BE2C (cell line): ENCODE measurements around the gene CD68.

Experiments
- DNase-seq: peaks from one replicate; pipeline ENCODE4 v3.0.0-alpha.2; 2020
- H3K27me3 ChIP-seq: fragments of 250-450 bp; sonication (Bioruptor Pico); 2 replicates; pipeline ENCODE4 v1.5.1; 2020; ENCODE audit warnings: mild to moderate bottlenecking
- H3K36me3 ChIP-seq: fragments of 250-450 bp; sonication (Bioruptor Pico); 2 replicates; pipeline ENCODE4 v1.5.1; 2020; ENCODE audit warnings: mild to moderate bottlenecking
- H3K4me1 ChIP-seq: fragments of 250-450 bp; sonication (Bioruptor Pico); 2 replicates; pipeline ENCODE4 v1.5.1; 2020
- H3K4me3 ChIP-seq: 2 replicates; pipeline ENCODE4 v1.5.1; 2011; ENCODE audit warnings: low read depth, low read length
- H3K9me3 ChIP-seq: fragments of 250-450 bp; sonication (Bioruptor Pico); 2 replicates; pipeline ENCODE4 v1.5.1; 2020
- CTCF ChIP-seq: IDR thresholded peaks from 2 replicates; pipeline ENCODE4 v1.5.1; 2012; ENCODE audit warnings: mild to moderate bottlenecking, low read depth, low read length

The CD68 gene

GRCh38 chr17:7558544-7559319, 20.7 kb upstream of the CD68 start, which contains the start of gene TNFSF13:
Gene TNFSF13 (plus strand): TSS chr17:7558750. CDS start chr17:7559040, 290 bp downstream.
- Histone ChIP-seq H3K4me1 (no peaks in the 10 kb centered on the region; the same call in 1 of the 2 replicates), H3K4me3 (no peak within 1 kb of the TSS), H3K36me3 (no peaks in the 10 kb centered on the region), H3K9me3 (no peaks in the 10 kb centered on the region), H3K27me3 (no peaks in the 10 kb centered on the region)
- no peak for DNase-seq
- TF ChIP-seq CTCF = no peak

- no peak for TF ChIP-seq CTCF
- no peaks in the 10 kb centered on the region for H3K27me3 ChIP-seq
- H3K36me3 ChIP-seq = peaks cover 6% of the 10 kb centered on the region; the same call in 1 of the 2 replicates
- no peaks in the 10 kb centered on the region; the same call in 1 of the 2 replicates for H3K4me1 ChIP-seq
- no peak overlapping the region for H3K4me3 ChIP-seq
- DNase-seq = no peak
- H3K9me3 ChIP-seq = no peaks in the 10 kb centered on the region
Measured at GRCh38 chr17:7559320-7560171, 19.9 kb upstream of the CD68 start.

GRCh38 chr17:7560172-7561027, 19.0 kb upstream of the CD68 start:
- DNase-seq = no peak
- Histone ChIP-seq H3K9me3 (no peaks in the 10 kb centered on the region), H3K4me1 (no peaks in the 10 kb centered on the region; the same call in 1 of the 2 replicates), H3K4me3 (no peak overlapping the region), H3K36me3 (peaks cover 9% of the 10 kb centered on the region), H3K27me3 (no peaks in the 10 kb centered on the region)
- peak; percentile 14; the same call in 1 of the 2 replicates for TF ChIP-seq CTCF

- H3K4me1 ChIP-seq = no peaks in the 10 kb centered on the region; the same call in 1 of the 2 replicates
- peak; percentile 82 for DNase-seq
- H3K27me3 ChIP-seq = no peaks in the 10 kb centered on the region
- H3K9me3 ChIP-seq = no peaks in the 10 kb centered on the region
- peak; percentile 55 for TF ChIP-seq CTCF
- peak overlapping the region; percentile 74 for H3K4me3 ChIP-seq
- H3K36me3 ChIP-seq = peaks cover 11% of the 10 kb centered on the region
Measured at GRCh38 chr17:7561028-7561575, 18.3 kb upstream of the CD68 start.

GRCh38 chr17:7561589-7562207, 17.7 kb upstream of the CD68 start, which contains the start of gene SENP3:
Gene SENP3 (plus strand): TSS chr17:7561919. CDS start chr17:7563077, 1,158 bp downstream.
- peak; percentile 87 for DNase-seq
- Histone ChIP-seq H3K9me3 (no peaks in the 10 kb centered on the region), H3K27me3 (no peaks in the 10 kb centered on the region), H3K36me3 (peaks cover 11% of the 10 kb centered on the region), H3K4me1 (no peaks in the 10 kb centered on the region; the same call in 1 of the 2 replicates), H3K4me3 (peak within 1 kb of the TSS; percentile 74)
- TF ChIP-seq CTCF = no peak
